ENCODE data around the gene BEST2.

BEST2 gene

DNA sequence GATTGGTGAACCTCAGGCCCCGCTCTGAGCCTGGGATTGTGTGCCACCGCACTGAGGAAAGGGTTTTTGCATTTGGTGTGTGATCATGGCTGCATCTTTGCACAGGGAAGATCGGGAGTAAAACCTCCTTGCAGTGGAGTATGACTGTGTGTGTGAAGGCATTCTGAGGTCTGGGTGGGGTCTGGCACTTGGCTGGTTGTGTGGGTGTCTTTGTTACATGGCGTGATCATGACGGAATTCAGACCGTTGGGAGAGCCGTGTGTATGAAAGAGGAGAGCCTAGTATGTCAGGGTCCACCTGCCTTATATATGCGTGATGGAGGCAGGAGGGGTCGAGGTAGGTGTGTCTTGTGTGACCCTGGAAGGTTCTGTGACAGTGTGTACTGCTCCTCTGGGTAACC is 740 bp upstream of the BEST2 start:
- Histone ChIP-seq H3K27ac (ENCODE audit: low read depth, low read length, poor library complexity, severe bottlenecking) (no peak overlapping the region), H3K4me2 (ENCODE audit: low read length) (no peak overlapping the region)

DNA sequence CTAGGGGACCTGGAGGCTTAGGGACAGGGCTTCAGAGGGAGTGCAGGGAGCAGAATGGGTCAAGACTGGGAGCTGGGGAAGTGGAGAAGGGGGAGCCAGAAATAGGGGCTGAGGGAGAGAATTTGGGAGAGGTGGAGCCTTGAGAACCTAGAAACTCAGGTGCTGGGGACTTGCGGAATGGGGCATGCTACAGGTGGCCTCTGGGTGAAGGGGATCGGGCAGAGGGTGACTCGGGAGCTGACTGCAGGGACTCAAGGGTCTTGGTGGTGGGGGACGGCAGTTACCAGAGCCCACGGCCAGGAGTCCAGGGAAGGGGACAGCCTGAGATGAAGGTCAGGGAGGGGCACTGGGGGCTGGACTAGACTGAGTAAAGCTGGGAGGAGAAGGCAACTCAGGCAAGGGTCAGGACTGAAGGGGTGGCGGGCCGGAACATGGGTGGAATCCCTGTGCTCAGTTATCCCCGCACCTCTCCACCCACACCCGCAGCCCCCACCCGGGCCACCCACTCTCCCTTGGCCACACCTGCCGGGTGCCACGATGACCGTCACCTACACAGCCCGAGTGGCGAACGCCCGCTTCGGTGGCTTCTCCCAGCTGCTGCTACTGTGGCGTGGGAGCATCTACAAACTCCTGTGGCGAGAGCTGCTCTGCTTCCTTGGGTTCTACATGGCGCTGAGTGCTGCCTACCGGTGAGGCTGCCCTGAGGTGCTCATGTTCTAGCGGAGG is 628 bp downstream of the BEST2 start:
- Histone ChIP-seq H3K27ac (ENCODE audit: low read depth, low read length, poor library complexity, severe bottlenecking) (no peak overlapping the region), H2AFZ (ENCODE audit: low read length) (no peak overlapping the region), H3K9me3 (ENCODE audit: low read length) (peaks cover 7% of the 10 kb centered on the region; the same call in 1 of the 2 replicates), H3K4me2 (ENCODE audit: low read length) (no peak overlapping the region), H3K9ac (ENCODE audit: low read length) (no peak overlapping the region), H3K4me1 (ENCODE audit: insufficient read depth, low read length, severe bottlenecking) (no peaks in the 10 kb centered on the region), H3K36me3 (ENCODE audit: insufficient read depth, low read length) (peaks cover 13% of the 10 kb centered on the region), H3K4me3 (ENCODE audit: low read depth, low read length, poor library complexity, severe bottlenecking) (no peak overlapping the region), H3K27me3 (ENCODE audit: insufficient read depth, low read length) (peaks cover 6% of the 10 kb centered on the region; the same call in 1 of the 2 replicates), H3K79me2 (ENCODE audit: insufficient read depth, low read length) (no peaks in the 10 kb centered on the region), H3K9me2 (ENCODE audit: low read depth, low read length) (no peaks in the 10 kb centered on the region), H4K20me1 (ENCODE audit: insufficient read depth, low read length) (no peaks in the 10 kb centered on the region), H3F3A (ENCODE audit: insufficient read depth, low read length) (no peaks in the 10 kb centered on the region)
- TF ChIP-seq EZH2 (IDR thresholded peaks at IDR 0.05; ENCODE audit: borderline replicate concordance, low read length): no peak
- TF ChIP-seq, protein P1, sequence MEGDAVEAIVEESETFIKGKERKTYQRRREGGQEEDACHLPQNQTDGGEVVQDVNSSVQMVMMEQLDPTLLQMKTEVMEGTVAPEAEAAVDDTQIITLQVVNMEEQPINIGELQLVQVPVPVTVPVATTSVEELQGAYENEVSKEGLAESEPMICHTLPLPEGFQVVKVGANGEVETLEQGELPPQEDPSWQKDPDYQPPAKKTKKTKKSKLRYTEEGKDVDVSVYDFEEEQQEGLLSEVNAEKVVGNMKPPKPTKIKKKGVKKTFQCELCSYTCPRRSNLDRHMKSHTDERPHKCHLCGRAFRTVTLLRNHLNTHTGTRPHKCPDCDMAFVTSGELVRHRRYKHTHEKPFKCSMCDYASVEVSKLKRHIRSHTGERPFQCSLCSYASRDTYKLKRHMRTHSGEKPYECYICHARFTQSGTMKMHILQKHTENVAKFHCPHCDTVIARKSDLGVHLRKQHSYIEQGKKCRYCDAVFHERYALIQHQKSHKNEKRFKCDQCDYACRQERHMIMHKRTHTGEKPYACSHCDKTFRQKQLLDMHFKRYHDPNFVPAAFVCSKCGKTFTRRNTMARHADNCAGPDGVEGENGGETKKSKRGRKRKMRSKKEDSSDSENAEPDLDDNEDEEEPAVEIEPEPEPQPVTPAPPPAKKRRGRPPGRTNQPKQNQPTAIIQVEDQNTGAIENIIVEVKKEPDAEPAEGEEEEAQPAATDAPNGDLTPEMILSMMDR (IDR thresholded peaks at IDR 0.05; ENCODE audit: low read length): no peak

More for the DNA sequence above, 740 bp upstream of the BEST2 start:
- Histone ChIP-seq H3K4me1 (ENCODE audit: insufficient read depth, low read length, severe bottlenecking) (no peaks in the 10 kb centered on the region), H3K27me3 (ENCODE audit: insufficient read depth, low read length) (peaks cover 6% of the 10 kb centered on the region; the same call in 1 of the 2 replicates), H4K20me1 (ENCODE audit: insufficient read depth, low read length) (no peaks in the 10 kb centered on the region), H3F3A (ENCODE audit: insufficient read depth, low read length) (no peaks in the 10 kb centered on the region), H3K9ac (ENCODE audit: low read length) (no peak overlapping the region), H3K4me3 (ENCODE audit: low read depth, low read length, poor library complexity, severe bottlenecking) (no peak overlapping the region), H3K9me2 (ENCODE audit: low read depth, low read length) (no peaks in the 10 kb centered on the region), H3K36me3 (ENCODE audit: insufficient read depth, low read length) (peaks cover 26% of the 10 kb centered on the region), H3K9me3 (ENCODE audit: low read length) (peaks cover 9% of the 10 kb centered on the region; the same call in 1 of the 2 replicates), H3K79me2 (ENCODE audit: insufficient read depth, low read length) (no peaks in the 10 kb centered on the region), H2AFZ (ENCODE audit: low read length) (no peak overlapping the region)
- TF ChIP-seq, protein P1 (IDR thresholded peaks at IDR 0.05; ENCODE audit: low read length): no peak
- no peak for TF ChIP-seq EZH2 (IDR thresholded peaks at IDR 0.05; ENCODE audit: borderline replicate concordance, low read length)

DNA sequence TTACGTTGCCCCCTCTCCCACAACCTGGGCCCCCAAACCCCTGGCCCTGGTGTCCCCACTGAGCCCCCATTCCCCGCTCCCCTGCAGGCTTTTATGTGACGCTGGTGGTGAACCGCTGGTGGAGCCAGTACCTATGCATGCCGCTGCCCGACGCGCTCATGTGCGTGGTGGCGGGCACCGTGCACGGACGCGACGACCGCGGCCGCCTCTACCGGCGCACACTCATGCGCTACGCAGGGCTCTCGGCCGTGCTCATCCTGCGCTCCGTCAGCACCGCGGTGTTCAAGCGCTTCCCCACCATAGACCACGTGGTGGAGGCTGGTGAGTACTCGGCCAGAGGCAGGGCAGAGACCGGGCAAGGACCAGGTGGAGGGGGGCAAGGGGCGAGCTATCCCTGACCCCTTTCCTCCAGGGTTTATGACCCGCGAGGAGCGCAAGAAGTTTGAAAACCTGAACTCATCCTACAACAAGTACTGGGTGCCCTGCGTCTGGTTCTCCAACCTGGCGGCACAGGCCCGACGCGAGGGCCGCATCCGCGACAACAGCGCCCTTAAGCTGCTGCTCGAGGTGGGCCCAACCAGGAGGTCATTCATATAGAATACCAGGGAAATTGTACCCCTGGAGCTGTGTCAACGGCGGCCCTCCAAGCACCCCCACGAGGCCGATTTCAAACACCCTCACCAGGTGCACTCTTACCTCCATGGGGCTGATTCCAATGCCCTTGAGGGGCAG is 3.0 kb downstream of the BEST2 start:
- no peaks in the 10 kb centered on the region for H4K20me1 ChIP-seq (ENCODE audit: insufficient read depth, low read length)
- no peaks in the 10 kb centered on the region for H3K79me2 ChIP-seq (ENCODE audit: insufficient read depth, low read length)
- no peaks in the 10 kb centered on the region for H3K9me3 ChIP-seq (ENCODE audit: low read length)
- TF ChIP-seq EZH2 (IDR thresholded peaks at IDR 0.05; ENCODE audit: borderline replicate concordance, low read length): no peak
- TF ChIP-seq, protein P1 (IDR thresholded peaks at IDR 0.05; ENCODE audit: low read length): no peak
- no peak overlapping the region for H3K9ac ChIP-seq (ENCODE audit: low read length)
- H3K27ac ChIP-seq (ENCODE audit: low read depth, low read length, poor library complexity, severe bottlenecking): no peak overlapping the region
- H3F3A ChIP-seq (ENCODE audit: insufficient read depth, low read length): no peaks in the 10 kb centered on the region
- no peak overlapping the region for H3K4me3 ChIP-seq (ENCODE audit: low read depth, low read length, poor library complexity, severe bottlenecking)
- no peaks in the 10 kb centered on the region for H3K36me3 ChIP-seq (ENCODE audit: insufficient read depth, low read length)
- no peak overlapping the region for H2AFZ ChIP-seq (ENCODE audit: low read length)
- H3K27me3 ChIP-seq (ENCODE audit: insufficient read depth, low read length): peaks cover 6% of the 10 kb centered on the region; the same call in 1 of the 2 replicates
- peaks cover 3% of the 10 kb centered on the region for H3K4me1 ChIP-seq (ENCODE audit: insufficient read depth, low read length, severe bottlenecking)
- no peaks in the 10 kb centered on the region for H3K9me2 ChIP-seq (ENCODE audit: low read depth, low read length)
- no peak overlapping the region for H3K4me2 ChIP-seq (ENCODE audit: low read length)

All from OCI-LY1 (cell line).